OCI-LY7 (cell line): ENCODE measurements around the gene TMEM207. TPM values are rescaled to one million over a fixed set of nuclear protein-coding genes. Genes with fewer than 3 reads are reported as not detected.

Experiments
- BruUV-seq: library from RNA; stranded (reverse); fragments of 400-500 nt; replicated peaks from 2 replicates; lab custom pipeline; 2021; lab: Mats Ljungman, UMichigan
- CTCF ChIA-PET: fragments of 300-600 bp; sonication (Branson Sonifier 250); formaldehyde crosslinking; loops from one replicate; lab custom pipeline; 2022; ENCODE audit warnings: antibody characterized with exemption; ENCODE audit not compliant: unreplicated experiment; lab: Charles Lee
- POLR2A ChIA-PET: fragments of 300-600 bp; sonication (Branson Sonifier 250); formaldehyde crosslinking; loops from one replicate; lab custom pipeline; 2022; ENCODE audit warnings: antibody characterized with exemption; lab: Charles Lee
- DNase-seq: peaks from one replicate; pipeline ENCODE4 v3.0.0-alpha.2; 2015; ENCODE audit warnings: low spot score
- H2AFZ ChIP-seq: fragments of 200-600 bp; sonication (generic), shearing (Covaris generic); 2 replicates; pipeline ENCODE4 v1.6.1; 2014; ENCODE audit warnings: mild to moderate bottlenecking, antibody characterized with exemption, low read length, moderate library complexity
- H3K27ac ChIP-seq: fragments of 200-600 bp; sonication (generic); 2 replicates; pipeline ENCODE4 v1.5.1; 2014; ENCODE audit warnings: mixed run types, low read depth, mild to moderate bottlenecking, moderate library complexity, low read length, inconsistent platforms; ENCODE audit not compliant: poor library complexity, severe bottlenecking
- H3K36me3 ChIP-seq: fragments of 200-600 bp; sonication (generic); 2 replicates; pipeline ENCODE4 v1.6.1; 2014; ENCODE audit warnings: mild to moderate bottlenecking, antibody characterized with exemption, low read length, moderate library complexity, mixed read lengths; ENCODE audit not compliant: insufficient read depth
- H3K4me1 ChIP-seq: fragments of 200-600 bp; sonication (generic); 2 replicates; pipeline ENCODE4 v1.5.1; 2014; ENCODE audit warnings: mild to moderate bottlenecking, low read length; ENCODE audit not compliant: insufficient read depth, poor library complexity, severe bottlenecking
- H3K4me2 ChIP-seq: fragments of 200-600 bp; sonication (generic); 2 replicates; pipeline ENCODE4 v1.6.1; 2014; ENCODE audit warnings: mild to moderate bottlenecking, low read length
- H3K4me3 ChIP-seq: fragments of 200-600 bp; sonication (generic); 2 replicates; pipeline ENCODE4 v1.5.1; 2014; ENCODE audit warnings: mild to moderate bottlenecking, low read depth, low read length; ENCODE audit not compliant: poor library complexity, severe bottlenecking
- H3K79me2 ChIP-seq: fragments of 200-600 bp; sonication (generic); 2 replicates; pipeline ENCODE4 v1.6.1; 2016; ENCODE audit warnings: low read depth, mild to moderate bottlenecking, low read length, moderate library complexity, mixed read lengths; ENCODE audit not compliant: insufficient read depth
- H3K9me2 ChIP-seq: fragments of 200-600 bp; sonication (generic); 2 replicates; pipeline ENCODE4 v1.6.1; 2016; ENCODE audit warnings: mild to moderate bottlenecking, low read length, mixed read lengths; ENCODE audit not compliant: insufficient read depth
- H3K9me3 ChIP-seq: fragments of 200-600 bp; sonication (generic); 2 replicates; pipeline ENCODE4 v1.6.1; 2014; ENCODE audit warnings: mild to moderate bottlenecking, mixed run types, low read length, mixed read lengths
- H4K20me1 ChIP-seq: fragments of 200-600 bp; sonication (generic); 2 replicates; pipeline ENCODE4 v1.6.1; 2014; ENCODE audit warnings: mild to moderate bottlenecking, antibody characterized with exemption, low read length, moderate library complexity, mixed read lengths; ENCODE audit not compliant: insufficient read depth
- CTCF ChIP-seq: fragments of 200-600 bp; sonication (generic); conservative IDR thresholded peaks from 2 replicates; pipeline ENCODE4 v1.5.1; 2014; ENCODE audit warnings: mild to moderate bottlenecking, antibody characterized with exemption, low read length, moderate library complexity, mixed read lengths
- EZH2phosphoT487 ChIP-seq: fragments of 200-600 bp; sonication (generic); IDR thresholded peaks from 2 replicates; pipeline ENCODE4 v1.6.1; 2018; ENCODE audit warnings: low read depth, borderline replicate concordance, mild to moderate bottlenecking, mixed run types, antibody characterized with exemption, low read length, moderate library complexity, mixed read lengths
- intact Hi-C: fragments of 100-400 bp; cut with micrococcal nuclease; formaldehyde crosslinking; loops from one replicate; pipeline ENCODE4 v1.10.0; 2022; ENCODE audit not compliant: unreplicated experiment
- total RNA-seq, 2 experiments: library from RNA; depleted of rRNA in 1 of 2; stranded (reverse); fragments of >200 nt in 1 of 2; shearing (Covaris generic) in 1 of 2; gene quantifications; 2 replicates each; pipeline ENCODE4 v1.2.3, GENCODE V29; 2014 to 2022

Gene TMEM207
- total RNA-seq, 2 experiments from 2014 or later = not detected

DNA sequence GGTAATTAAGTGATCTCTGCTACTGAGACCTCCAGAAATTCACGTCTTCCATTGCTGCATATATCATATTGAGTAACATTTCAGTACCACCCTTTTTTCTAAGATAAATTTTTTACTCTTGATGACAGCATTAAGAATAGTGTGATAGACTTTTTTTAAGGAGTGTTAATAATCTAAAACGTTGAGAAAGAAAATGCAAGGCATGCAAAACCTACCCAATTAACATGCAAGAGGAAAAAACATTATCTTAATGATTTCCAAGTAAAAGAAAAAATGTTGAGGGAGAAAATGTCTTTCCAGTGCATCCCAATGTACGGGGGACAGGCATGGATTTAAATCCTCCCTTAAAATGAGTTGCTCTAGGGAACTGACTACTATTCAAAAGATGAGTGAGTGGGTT is 61.0 kb downstream of the TMEM207 start:
- intact Hi-C loops = no loop called here
- no peaks in the 10 kb centered on the region for H4K20me1 ChIP-seq
- BruUV-seq = no TSS peak
- no peak for DNase-seq
- H2AFZ ChIP-seq = no peak overlapping the region
- TF ChIP-seq EZH2phosphoT487 = no peak
- no peak for TF ChIP-seq CTCF
- no peaks in the 10 kb centered on the region for H3K4me1 ChIP-seq
- no peak overlapping the region for H3K4me2 ChIP-seq
- ChIA-PET CTCF (no interaction called here), POLR2A (no interaction called here)
- H3K4me3 ChIP-seq = no peak overlapping the region
- H3K9me3 ChIP-seq = no peaks in the 10 kb centered on the region
- no peaks in the 10 kb centered on the region for H3K79me2 ChIP-seq
- H3K9me2 ChIP-seq = no peaks in the 10 kb centered on the region
- no peak overlapping the region for H3K27ac ChIP-seq
- no peaks in the 10 kb centered on the region for H3K36me3 ChIP-seq

DNA sequence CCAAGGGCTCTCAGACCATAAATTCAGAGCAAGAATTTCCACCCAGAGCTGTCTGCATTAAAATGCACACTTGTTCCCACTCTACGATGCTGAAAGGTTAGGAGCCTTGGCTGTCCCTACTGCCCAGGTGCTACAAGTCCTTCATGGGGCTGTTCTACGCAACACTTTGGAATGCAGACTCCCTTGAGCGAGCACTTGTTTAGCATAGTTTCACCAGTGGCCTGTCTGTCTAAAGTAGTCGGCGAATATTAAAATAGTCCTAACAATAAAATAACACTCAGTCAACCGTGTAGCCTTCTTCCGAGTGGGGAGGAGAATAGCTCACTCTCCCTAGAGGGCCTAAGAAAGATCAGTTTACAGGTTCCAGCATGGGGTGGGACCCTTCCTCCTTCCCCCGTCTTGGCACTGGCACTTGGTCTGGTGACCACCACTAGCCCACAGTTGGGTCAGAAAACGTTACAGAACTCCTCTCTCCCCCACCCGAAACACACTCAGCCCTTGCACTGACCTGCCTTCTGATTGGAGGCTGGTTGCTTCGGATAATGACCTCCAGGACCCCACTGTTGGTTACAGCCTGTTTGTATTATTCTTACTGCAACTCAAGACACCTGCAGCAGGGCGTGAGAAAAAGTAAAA is 62.0 kb downstream of the TMEM207 start, which contains the start of gene CLDN16:
CLDN16 (plus strand) TSS at position 586 of the 636 bp plus-strand sequence. CDS start 167 bp downstream, outside the sequence.
- H3K4me3 ChIP-seq = no peak within 1 kb of the TSS
- no TSS peak for BruUV-seq
- no peaks in the 10 kb centered on the region for H3K36me3 ChIP-seq
- no peak within 1 kb of the TSS for H3K4me2 ChIP-seq
- ChIA-PET CTCF (no interaction called here), POLR2A (no interaction called here)
- H2AFZ ChIP-seq = no peak within 1 kb of the TSS
- H3K27ac ChIP-seq = no peak within 1 kb of the TSS
- H3K79me2 ChIP-seq = no peaks in the 10 kb centered on the region
- H3K9me2 ChIP-seq = no peaks in the 10 kb centered on the region
- no peaks in the 10 kb centered on the region for H4K20me1 ChIP-seq
- no peak for TF ChIP-seq EZH2phosphoT487
- no peak for TF ChIP-seq CTCF
- DNase-seq = no peak
- H3K9me3 ChIP-seq = no peaks in the 10 kb centered on the region
- H3K4me1 ChIP-seq = no peaks in the 10 kb centered on the region
- intact Hi-C loops = no loop called here
